DND-41 (cell line): ENCODE data around the gene ZRANB1.

ENCODE experiments used
- EZH2 ChIP-seq: IDR thresholded peaks from 3 replicates; pipeline ENCODE4 v1.6.1; 2012; ENCODE audit warnings: borderline replicate concordance, low read depth, mild to moderate bottlenecking, moderate library complexity, low read length, inconsistent platforms; ENCODE audit not compliant: severe bottlenecking
- TF ChIP-seq, protein P1 (sequence below): IDR thresholded peaks from 2 replicates; pipeline ENCODE4 v1.5.1; 2012; ENCODE audit warnings: borderline replicate concordance, low read length, moderate library complexity, mild to moderate bottlenecking; ENCODE audit not compliant: poor library complexity, severe bottlenecking; ENCODE audit errors: extremely low read depth

DNA sequence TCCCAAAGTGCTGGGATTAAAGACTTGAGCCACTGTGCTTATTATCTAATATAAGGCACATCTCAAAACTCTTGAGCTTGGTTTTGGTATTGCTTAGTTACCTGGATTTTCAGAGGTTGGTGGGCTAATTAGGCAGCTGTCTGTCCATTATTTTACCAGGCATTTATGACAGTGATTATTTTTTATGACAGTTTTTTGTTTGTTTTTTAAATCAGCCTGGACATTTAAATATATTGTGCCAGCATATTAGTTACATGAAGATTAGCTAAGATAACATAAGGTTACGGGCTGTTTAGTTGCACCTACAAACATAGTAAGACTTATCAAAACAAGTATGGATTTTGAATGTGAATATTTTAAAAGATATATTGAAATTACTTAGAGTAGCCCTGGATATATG is 2.6 kb upstream of the ZRANB1 start:
- TF ChIP-seq, protein P1, sequence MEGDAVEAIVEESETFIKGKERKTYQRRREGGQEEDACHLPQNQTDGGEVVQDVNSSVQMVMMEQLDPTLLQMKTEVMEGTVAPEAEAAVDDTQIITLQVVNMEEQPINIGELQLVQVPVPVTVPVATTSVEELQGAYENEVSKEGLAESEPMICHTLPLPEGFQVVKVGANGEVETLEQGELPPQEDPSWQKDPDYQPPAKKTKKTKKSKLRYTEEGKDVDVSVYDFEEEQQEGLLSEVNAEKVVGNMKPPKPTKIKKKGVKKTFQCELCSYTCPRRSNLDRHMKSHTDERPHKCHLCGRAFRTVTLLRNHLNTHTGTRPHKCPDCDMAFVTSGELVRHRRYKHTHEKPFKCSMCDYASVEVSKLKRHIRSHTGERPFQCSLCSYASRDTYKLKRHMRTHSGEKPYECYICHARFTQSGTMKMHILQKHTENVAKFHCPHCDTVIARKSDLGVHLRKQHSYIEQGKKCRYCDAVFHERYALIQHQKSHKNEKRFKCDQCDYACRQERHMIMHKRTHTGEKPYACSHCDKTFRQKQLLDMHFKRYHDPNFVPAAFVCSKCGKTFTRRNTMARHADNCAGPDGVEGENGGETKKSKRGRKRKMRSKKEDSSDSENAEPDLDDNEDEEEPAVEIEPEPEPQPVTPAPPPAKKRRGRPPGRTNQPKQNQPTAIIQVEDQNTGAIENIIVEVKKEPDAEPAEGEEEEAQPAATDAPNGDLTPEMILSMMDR: no peak
- TF ChIP-seq EZH2: no peak
